ENCODE data around the gene DUSP15. TPM values are rescaled to one million over a fixed set of nuclear protein-coding genes. Genes with fewer than 3 reads are reported as not detected.

Gene DUSP15
- total and polyA plus RNA-seq, 2 of the 8 experiments (the other 6 are each of a cell fraction or from before 2014, with no cell fraction given): 0.91 to 3.2 TPM

- Histone ChIP-seq H3K56ac (replicated peaks; ENCODE audit: insufficient read length, low read depth, low read length) (no peak overlapping the region), H4K8ac (ENCODE audit: extremely low read depth, insufficient read depth, low read length) (no peak overlapping the region), H3K4ac (replicated peaks; ENCODE audit: insufficient read length, low read depth, low read length) (no peak overlapping the region), H4K91ac (replicated peaks; ENCODE audit: insufficient read length, low read length) (no peak overlapping the region), H3K79me2 (ENCODE audit: control insufficient read depth in 1 of 2, insufficient read depth in 2 of 2, low read length in 2 of 2) (no peaks in the 10 kb centered on the region), H3K4me3 (ENCODE audit: extremely low read depth in 1 of 4, insufficient read depth in 2 of 4, low read depth in 3 of 4, low read length in 4 of 4) (no peak overlapping the region), H2BK12ac (ENCODE audit: low read depth, low read length) (no peak overlapping the region), H3K79me1 (ENCODE audit: low read depth, low read length) (no peaks in the 10 kb centered on the region), H2BK5ac (ENCODE audit: low read depth, low read length) (no peak overlapping the region), H3K9me3 (ENCODE audit: insufficient read depth in 2 of 2, low read depth in 1 of 2, low read length in 1 of 2) (no peaks in the 10 kb centered on the region), H4K20me1 (replicated peaks in 1 of 2; ENCODE audit: control insufficient read depth in 1 of 2, insufficient read depth in 2 of 2, low read length in 2 of 2) (no peaks in the 10 kb centered on the region), H2AK5ac (ENCODE audit: low read depth, low read length) (no peak overlapping the region), H3K23ac (ENCODE audit: insufficient read length) (no peak overlapping the region), H3K9ac (replicated peaks in 1 of 4; ENCODE audit: extremely low read depth in 1 of 4, low read depth in 3 of 4, low read length in 3 of 4) (no peak overlapping the region), H2BK15ac (ENCODE audit: low read length) (no peak overlapping the region), H3K14ac (ENCODE audit: insufficient read length) (no peak overlapping the region), H2BK120ac (replicated peaks; ENCODE audit: low read depth, low read length) (no peak overlapping the region), H2BK20ac (ENCODE audit: low read length) (no peak overlapping the region), H3K27me3 (replicated peaks in 1 of 4; ENCODE audit: control insufficient read depth in 3 of 4, extremely low read depth in 1 of 4, insufficient read depth in 3 of 4, low read length in 3 of 4) (no peaks in the 10 kb centered on the region), H3K18ac (ENCODE audit: extremely low read depth, low read length) (no peak overlapping the region), H3K4me1 (replicated peaks in 1 of 4; ENCODE audit: control insufficient read depth in 3 of 4, insufficient read depth in 4 of 4, low read length in 3 of 4) (peaks cover 15 to 38% (median 30%) of the 10 kb centered on the region in 4 experiments), H3K36me3 (ENCODE audit: control insufficient read depth in 2 of 4, insufficient read depth in 4 of 4, low read length in 3 of 4) (no peaks in the 10 kb centered on the region), H2AFZ (ENCODE audit: low read length) (no peak overlapping the region), H3K27ac (ENCODE audit: low read depth, low read length) (no peak overlapping the region), H3K23me2 (ENCODE audit: low read depth, low read length) (peaks cover 2% of the 10 kb centered on the region; the same call in 1 of the 2 replicates), H4K5ac (ENCODE audit: insufficient read length, low read depth, low read length) (no peak overlapping the region), H3K4me2 (ENCODE audit: insufficient read depth in 1 of 2, low read depth in 2 of 2, low read length in 2 of 2) (no peak overlapping the region)
- WGBS, 2 experiments (ENCODE audit: extremely low coverage in 1 of 2, insufficient coverage in 1 of 2, insufficient read length in 1 of 2, insufficient replicate concordance in 2 of 2, low coverage in 1 of 2, low lambda C conversion rate in 2 of 2, missing lambda C conversion rate in 1 of 2): 87% methylated on average over 7 of the region's 7 CpGs; no CpG with 5 or more reads in 1 of the 2 experiments
- FAIRE-seq: no peak
- ChIA-PET CTCF (ENCODE audit: partially characterized antibody) (interaction anchor here (0.7 to 1.4 kb wide), 4 partner anchors 65 to 115 kb away, joined by 3 to 6 read pairs (median 3); no protein-coding TSS in a partner anchor), POLR2A (ENCODE audit: partially characterized antibody) (interaction anchor here (0.6 kb wide), 1 partner anchor 16 kb away, joined by 4 read pairs; no protein-coding TSS in a partner anchor)
- DNase-seq (ENCODE audit: low read depth in 1 of 2, low spot score in 2 of 2): no peak
- TF ChIP-seq KDM4A (IDR thresholded peaks at IDR 0.05; ENCODE audit: low read depth, low read length, severe bottlenecking) (no peak), CEBPB (IDR thresholded peaks at IDR 0.05; ENCODE audit: low read depth, low read length) (no peak), TAF7 (optimal IDR thresholded peaks at IDR 0.05; ENCODE audit: borderline replicate concordance, low read depth, low read length) (no peak), TEAD4 (IDR thresholded peaks at IDR 0.05; ENCODE audit: low read depth, low read length) (no peak), EP300 (IDR thresholded peaks at IDR 0.05; ENCODE audit: borderline replicate concordance in 1 of 2, low read depth in 2 of 2, low read length in 2 of 2) (no peak)
These were observed 45.4 kb upstream of the DUSP15 start for GRCh38 chr20:31915491-31916280.

Measured in H1 (cell line).